WTC11 (cell line): Measurements from ENCODE around the gene FRMD4A. TPM values are rescaled to one million over a fixed set of nuclear protein-coding genes. Genes with fewer than 3 reads are reported as not detected.

Experiments used
- ATAC-seq: fragments of 200-7000 bp; cut with Tn5 transposase; 2 replicates; pipeline ENCODE4 v1.10.0; 2021; ENCODE audit warnings: mild to moderate bottlenecking, moderate library complexity
- CTCF ChIA-PET: fragments of 300-600 bp; sonication (Branson Sonifier 250); formaldehyde crosslinking; loops from one replicate; lab custom pipeline; 2021; ENCODE audit warnings: antibody characterized with exemption; lab: Charles Lee
- POLR2A ChIA-PET: fragments of 350-600 bp; sonication (Branson Sonifier 250); formaldehyde crosslinking; loops from one replicate; lab custom pipeline; 2021; ENCODE audit warnings: antibody characterized with exemption; lab: Charles Lee
- DNase-seq: peaks from one replicate; pipeline ENCODE4 v3.0.0; 2021; ENCODE audit warnings: low spot score
- H3K27ac Mint-ChIP-seq: 2 replicates; pipeline ENCODE4 v1.8.0; 2021; ENCODE audit warnings: mixed read lengths
- H3K27me3 Mint-ChIP-seq: 2 replicates; pipeline ENCODE4 v1.8.0; 2021; ENCODE audit warnings: low read depth, mild to moderate bottlenecking, moderate library complexity, mixed read lengths
- H3K36me3 Mint-ChIP-seq: 2 replicates; pipeline ENCODE4 v1.8.0; 2021; ENCODE audit warnings: mixed read lengths
- H3K4me1 Mint-ChIP-seq: 2 replicates; pipeline ENCODE4 v1.8.0; 2022; ENCODE audit warnings: mixed read lengths
- H3K4me3 Mint-ChIP-seq: 2 replicates; pipeline ENCODE4 v1.8.0; 2021; ENCODE audit warnings: mild to moderate bottlenecking, moderate library complexity, mixed read lengths
- H3K9me3 Mint-ChIP-seq: 2 replicates; pipeline ENCODE4 v1.8.0; 2021; ENCODE audit warnings: mixed read lengths
- ARID4B ChIP-seq: sonication (generic); formaldehyde crosslinking; IDR thresholded peaks from 2 replicates; pipeline ENCODE4 v1.8.0; 2023; ENCODE audit warnings: missing genetic modification reagents, mild to moderate bottlenecking, borderline replicate concordance
- CREB1 ChIP-seq: sonication (generic); formaldehyde crosslinking; IDR thresholded peaks from 2 replicates; pipeline ENCODE4 v1.8.0; 2023; ENCODE audit warnings: mild to moderate bottlenecking, missing genetic modification reagents
- CTCF ChIP-seq: fragments of 200-600 bp; IDR thresholded peaks from 2 replicates; pipeline ENCODE4 v1.8.0; 2022; ENCODE audit warnings: antibody characterized with exemption
- E2F4 ChIP-seq: sonication (generic); formaldehyde crosslinking; IDR thresholded peaks from 2 replicates; pipeline ENCODE4 v1.8.1; 2022; ENCODE audit warnings: low read depth, mild to moderate bottlenecking, moderate library complexity, missing genetic modification reagents, borderline replicate concordance
- E2F5 ChIP-seq: sonication (generic); formaldehyde crosslinking; IDR thresholded peaks from 2 replicates; pipeline ENCODE4 v1.8.1; 2022; ENCODE audit warnings: mild to moderate bottlenecking, moderate library complexity, missing genetic modification reagents
- FOXP1 ChIP-seq: sonication (generic); formaldehyde crosslinking; IDR thresholded peaks from 2 replicates; pipeline ENCODE4 v1.8.0; 2022; ENCODE audit warnings: missing genetic modification reagents, mild to moderate bottlenecking, moderate library complexity, borderline replicate concordance
- HMGXB4 ChIP-seq: sonication (generic); formaldehyde crosslinking; IDR thresholded peaks from 2 replicates; pipeline ENCODE4 v1.8.1; 2023; ENCODE audit warnings: mild to moderate bottlenecking, moderate library complexity, missing genetic modification reagents
- JUN ChIP-seq: sonication (generic); formaldehyde crosslinking; IDR thresholded peaks from 2 replicates; pipeline ENCODE4 v1.8.0; 2023; ENCODE audit warnings: mild to moderate bottlenecking, missing genetic modification reagents
- ZBTB21 ChIP-seq: sonication (generic); formaldehyde crosslinking; IDR thresholded peaks from 2 replicates; pipeline ENCODE4 v1.8.1; 2023; ENCODE audit warnings: mild to moderate bottlenecking, missing genetic modification reagents, borderline replicate concordance
- ZBTB43 ChIP-seq: sonication (generic); formaldehyde crosslinking; IDR thresholded peaks from 2 replicates; pipeline ENCODE4 v1.8.1; 2023; ENCODE audit warnings: mild to moderate bottlenecking, missing genetic modification reagents
- ZNF232 ChIP-seq: sonication (generic); formaldehyde crosslinking; IDR thresholded peaks from 2 replicates; pipeline ENCODE4 v1.8.0; 2022; ENCODE audit warnings: mild to moderate bottlenecking, missing genetic modification reagents
- ZNF396 ChIP-seq: fragments of 250-450 bp; sonication (Bioruptor Pico); IDR thresholded peaks from 2 replicates; pipeline ENCODE4 v1.8.0; 2021; ENCODE audit warnings: mild to moderate bottlenecking, moderate library complexity, borderline replicate concordance
- ZNF423 ChIP-seq: fragments of 250-450 bp; sonication (Bioruptor Pico); IDR thresholded peaks from 2 replicates; pipeline ENCODE4 v2.1.2; 2022; ENCODE audit warnings: mild to moderate bottlenecking, moderate library complexity
- total RNA-seq: library from RNA; stranded (reverse); gene quantifications from 3 replicates; pipeline ENCODE4 v1.2.3, GENCODE V29; 2021

FRMD4A gene
- total RNA-seq, 1 experiment from 2014 or later: 35.5 TPM

- Mint-ChIP-seq H3K4me1 (peaks cover 22% of the 10 kb centered on the region), H3K27ac (no peak overlapping the region)
- POLR2A ChIA-PET: no interaction called here
Observed at GRCh38 chr10:14191407-14191806, 139.3 kb downstream of the FRMD4A start.

GRCh38 chr10:14190702-14191101 is 140.0 kb downstream of the FRMD4A start:
- Mint-ChIP-seq H3K4me1 (peaks cover 23% of the 10 kb centered on the region), H3K9me3 (no peaks in the 10 kb centered on the region), H3K27ac (no peak overlapping the region), H3K36me3 (no peaks in the 10 kb centered on the region), H3K4me3 (no peak overlapping the region), H3K27me3 (no peaks in the 10 kb centered on the region)
- ChIA-PET CTCF (interaction anchor here (5.6 kb wide), 1 partner anchor 10 kb away, joined by 33 read pairs; no protein-coding TSS in a partner anchor), POLR2A (no interaction called here)
- TF ChIP-seq ZNF396 (CRISPR knock-in tag) (no peak), ARID4B (CRISPR knock-in tag) (no peak), E2F5 (no peak), ZBTB43 (no peak)
- ATAC-seq (no peak), DNase-seq (no peak)

More at GRCh38 chr10:14191407-14191806, 139.3 kb downstream of the FRMD4A start:
- Mint-ChIP-seq H3K4me3 (no peak overlapping the region), H3K9me3 (no peaks in the 10 kb centered on the region)
- CTCF ChIA-PET: interaction anchor here (5.6 kb wide), 1 partner anchor 10 kb away, joined by 33 read pairs; no protein-coding TSS in a partner anchor
- ATAC-seq (no peak), DNase-seq (no peak)
- no peak for TF ChIP-seq HMGXB4 (CRISPR knock-in tag)
- no peak for TF ChIP-seq E2F4 (CRISPR knock-in tag)
- TF ChIP-seq JUN (CRISPR knock-in tag): no peak
- no peak for TF ChIP-seq ZNF232 (CRISPR knock-in tag)
- TF ChIP-seq FOXP1: no peak
- TF ChIP-seq ZBTB21 (CRISPR knock-in tag): no peak
- TF ChIP-seq ZNF423: no peak
- TF ChIP-seq, all 79 proteins: peak for 0
- Mint-ChIP-seq H3K27me3 (no peaks in the 10 kb centered on the region), H3K36me3 (no peaks in the 10 kb centered on the region)

- DNase-seq: no peak
- POLR2A ChIA-PET: interaction anchor here (0.6 to 2.0 kb wide), 10 partner anchors 8 to 692 kb away, joined by 3 to 16 read pairs (median 4); no protein-coding TSS in a partner anchor
- H3K4me3 Mint-ChIP-seq: no peak overlapping the region
- ATAC-seq: no peak
- H3K27ac Mint-ChIP-seq: peak overlapping the region; percentile 29
- H3K4me1 Mint-ChIP-seq: peaks cover 23% of the 10 kb centered on the region
- H3K9me3 Mint-ChIP-seq: no peaks in the 10 kb centered on the region
- peak; percentile 23; the same call in 1 of the 2 replicates for TF ChIP-seq CTCF
- no peak for TF ChIP-seq CREB1 (CRISPR knock-in tag)
- CTCF ChIA-PET: interaction anchor here (0.6 to 6.8 kb wide), 15 partner anchors 11 to 370 kb away, joined by 3 to 75 read pairs (median 4); no protein-coding TSS in a partner anchor
- H3K27me3 Mint-ChIP-seq: no peaks in the 10 kb centered on the region; the same call in 1 of the 2 replicates
- H3K36me3 Mint-ChIP-seq: no peaks in the 10 kb centered on the region
Observed at GRCh38 chr10:14186245-14186644, 144.5 kb downstream of the FRMD4A start.
